ENCODE data around the gene SPECC1L. TPM values are rescaled to one million over a fixed set of nuclear protein-coding genes. Genes with fewer than 3 reads are reported as not detected.

Gene SPECC1L
- total RNA-seq, 1 experiment from 2014 or later = 14.1 TPM

DNA sequence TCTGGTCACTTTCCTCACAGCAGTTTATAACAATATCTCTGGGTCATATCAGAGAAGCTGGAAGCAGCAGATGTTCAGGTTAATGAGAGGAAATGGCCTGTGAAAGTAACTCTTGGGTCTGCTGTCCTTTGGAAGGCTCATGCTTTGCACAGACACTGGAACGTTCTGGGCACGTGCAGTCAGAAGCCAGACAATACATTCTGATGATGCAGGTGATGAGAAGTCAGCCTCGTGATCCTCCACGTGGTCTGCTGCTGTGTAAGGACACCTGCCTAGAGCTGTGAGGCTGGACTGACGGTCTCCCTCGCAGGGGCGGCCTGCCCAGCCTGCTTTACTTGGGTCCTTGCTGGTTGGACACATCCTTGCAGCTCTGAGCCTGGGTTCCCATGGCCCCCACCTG, 138.0 kb downstream of the SPECC1L start:
- Histone ChIP-seq H2AFZ (ENCODE audit: low read length) (no peak overlapping the region), H3K79me2 (ENCODE audit: low read length) (no peaks in the 10 kb centered on the region), H3K27me3 (ENCODE audit: low read length) (no peaks in the 10 kb centered on the region), H3F3A (ENCODE audit: low read length, unreplicated experiment) (no peaks in the 10 kb centered on the region), H4K20me1 (ENCODE audit: low read length) (no peaks in the 10 kb centered on the region), H3K9me2 (replicated peaks; ENCODE audit: low read length) (no peaks in the 10 kb centered on the region), H3K27ac (ENCODE audit: low read length) (no peak overlapping the region), H3K4me2 (ENCODE audit: low read length) (no peak overlapping the region), H3K4me3 (ENCODE audit: low read length) (no peak overlapping the region), H3K36me3 (ENCODE audit: low read depth, low read length) (no peaks in the 10 kb centered on the region; the same call in none of the 2 replicates), H3K4me1 (ENCODE audit: insufficient read depth, low read length) (0 out of 2 replicates have a peak, but pooled peaks cover under 1% of the 10 kb centered on the region), H3K9me3 (ENCODE audit: low read length) (no peaks in the 10 kb centered on the region), H3K9ac (ENCODE audit: low read length) (no peak overlapping the region)
- ChIA-PET POLR2A (ENCODE audit: unreplicated experiment) (no interaction called here), CTCF (no interaction called here)
- no TSS peak for BruUV-seq (replicated peaks)
- DNase-seq (no peak), ATAC-seq (no peak)
- intact Hi-C loops (cut with micrococcal nuclease) = loop anchor here (10.0 kb wide), 1 partner anchor 74 kb away; no protein-coding TSS in a partner anchor
- TF ChIP-seq, protein P1, sequence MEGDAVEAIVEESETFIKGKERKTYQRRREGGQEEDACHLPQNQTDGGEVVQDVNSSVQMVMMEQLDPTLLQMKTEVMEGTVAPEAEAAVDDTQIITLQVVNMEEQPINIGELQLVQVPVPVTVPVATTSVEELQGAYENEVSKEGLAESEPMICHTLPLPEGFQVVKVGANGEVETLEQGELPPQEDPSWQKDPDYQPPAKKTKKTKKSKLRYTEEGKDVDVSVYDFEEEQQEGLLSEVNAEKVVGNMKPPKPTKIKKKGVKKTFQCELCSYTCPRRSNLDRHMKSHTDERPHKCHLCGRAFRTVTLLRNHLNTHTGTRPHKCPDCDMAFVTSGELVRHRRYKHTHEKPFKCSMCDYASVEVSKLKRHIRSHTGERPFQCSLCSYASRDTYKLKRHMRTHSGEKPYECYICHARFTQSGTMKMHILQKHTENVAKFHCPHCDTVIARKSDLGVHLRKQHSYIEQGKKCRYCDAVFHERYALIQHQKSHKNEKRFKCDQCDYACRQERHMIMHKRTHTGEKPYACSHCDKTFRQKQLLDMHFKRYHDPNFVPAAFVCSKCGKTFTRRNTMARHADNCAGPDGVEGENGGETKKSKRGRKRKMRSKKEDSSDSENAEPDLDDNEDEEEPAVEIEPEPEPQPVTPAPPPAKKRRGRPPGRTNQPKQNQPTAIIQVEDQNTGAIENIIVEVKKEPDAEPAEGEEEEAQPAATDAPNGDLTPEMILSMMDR (conservative IDR thresholded peaks at IDR 0.05; ENCODE audit: low read depth, low read length) = no peak
- TF ChIP-seq EZH2phosphoT487 (IDR thresholded peaks at IDR 0.05; ENCODE audit: borderline replicate concordance, low read length) = no peak
- TF ChIP-seq EZH2 (IDR thresholded peaks at IDR 0.05; ENCODE audit: low read length, unreplicated experiment) = no peak

DNA sequence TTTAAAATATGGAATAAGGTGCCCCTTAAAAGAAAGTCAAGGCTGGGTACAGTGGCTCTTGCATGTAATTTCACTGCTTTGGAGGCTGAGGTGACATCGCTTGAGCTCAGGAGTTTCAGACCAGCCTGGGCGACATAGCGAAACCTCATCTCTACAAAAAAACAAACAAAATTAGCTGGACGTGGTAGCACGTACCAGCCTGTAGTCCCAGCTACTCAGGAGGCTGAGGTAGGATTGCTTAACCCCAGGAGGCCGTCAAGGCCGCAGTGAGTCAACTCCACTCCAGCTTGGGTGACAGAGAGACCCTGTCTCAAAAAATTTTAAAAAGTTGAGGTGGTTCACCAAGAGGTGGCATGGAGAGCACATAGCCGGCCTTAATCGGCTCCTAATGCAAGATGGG, 139.1 kb downstream of the SPECC1L start:
- no peak for ATAC-seq
- ChIA-PET CTCF (no interaction called here), POLR2A (ENCODE audit: unreplicated experiment) (no interaction called here)
- no peaks in the 10 kb centered on the region for H3K27me3 ChIP-seq (ENCODE audit: low read length)
- intact Hi-C loops (cut with micrococcal nuclease) = loop anchor here (10.0 kb wide), 1 partner anchor 75 kb away; no protein-coding TSS in a partner anchor
- no peaks in the 10 kb centered on the region for H3K9me2 ChIP-seq (replicated peaks; ENCODE audit: low read length)
- no peak overlapping the region for H3K4me2 ChIP-seq (ENCODE audit: low read length)
- H3K9me3 ChIP-seq (ENCODE audit: low read length) = no peaks in the 10 kb centered on the region
- H3K79me2 ChIP-seq (ENCODE audit: low read length) = no peaks in the 10 kb centered on the region
- H3F3A ChIP-seq (ENCODE audit: low read length, unreplicated experiment) = no peaks in the 10 kb centered on the region
- no peak overlapping the region for H3K4me3 ChIP-seq (ENCODE audit: low read length)
- H3K4me1 ChIP-seq (ENCODE audit: insufficient read depth, low read length) = no peaks in the 10 kb centered on the region
- no peak overlapping the region for H3K27ac ChIP-seq (ENCODE audit: low read length)
- no peak overlapping the region for H2AFZ ChIP-seq (ENCODE audit: low read length)
- DNase-seq = no peak
- H3K9ac ChIP-seq (ENCODE audit: low read length) = no peak overlapping the region
- no peaks in the 10 kb centered on the region; the same call in 1 of the 2 replicates for H3K36me3 ChIP-seq (ENCODE audit: low read depth, low read length)
- BruUV-seq (replicated peaks) = no TSS peak
- no peak for TF ChIP-seq EZH2 (IDR thresholded peaks at IDR 0.05; ENCODE audit: low read length, unreplicated experiment)
- TF ChIP-seq EZH2phosphoT487 (IDR thresholded peaks at IDR 0.05; ENCODE audit: borderline replicate concordance, low read length) = no peak
- TF ChIP-seq, protein P1 (conservative IDR thresholded peaks at IDR 0.05; ENCODE audit: low read depth, low read length) = no peak
- no peaks in the 10 kb centered on the region for H4K20me1 ChIP-seq (ENCODE audit: low read length)

GRCh38 chr22:24410110-24410856, 139.7 kb downstream of the SPECC1L start:
- TF ChIP-seq EZH2 (IDR thresholded peaks at IDR 0.05; ENCODE audit: low read length, unreplicated experiment) (no peak), EZH2phosphoT487 (IDR thresholded peaks at IDR 0.05; ENCODE audit: borderline replicate concordance, low read length) (no peak)
- TF ChIP-seq, protein P1 (conservative IDR thresholded peaks at IDR 0.05; ENCODE audit: low read depth, low read length) = no peak
- no peaks in the 10 kb centered on the region for H3F3A ChIP-seq (ENCODE audit: low read length, unreplicated experiment)
- no peaks in the 10 kb centered on the region for H3K4me1 ChIP-seq (ENCODE audit: insufficient read depth, low read length)
- H3K4me2 ChIP-seq (ENCODE audit: low read length) = no peak overlapping the region
- no peaks in the 10 kb centered on the region for H4K20me1 ChIP-seq (ENCODE audit: low read length)
- no peak overlapping the region for H3K4me3 ChIP-seq (ENCODE audit: low read length)
- no peaks in the 10 kb centered on the region for H3K9me3 ChIP-seq (ENCODE audit: low read length)
- ATAC-seq (no peak; the same call in 1 of the 2 replicates), DNase-seq (no peak)
- H3K36me3 ChIP-seq (ENCODE audit: low read depth, low read length) = no peaks in the 10 kb centered on the region
- no peak overlapping the region for H2AFZ ChIP-seq (ENCODE audit: low read length)
- POLR2A ChIA-PET (ENCODE audit: unreplicated experiment) = no interaction called here
- CTCF ChIA-PET = no interaction called here
- no peak overlapping the region for H3K9ac ChIP-seq (ENCODE audit: low read length)
- H3K79me2 ChIP-seq (ENCODE audit: low read length) = no peaks in the 10 kb centered on the region
- no peak overlapping the region for H3K27ac ChIP-seq (ENCODE audit: low read length)
- intact Hi-C loops (cut with micrococcal nuclease) = no loop called here
- no TSS peak for BruUV-seq (replicated peaks)
- H3K27me3 ChIP-seq (ENCODE audit: low read length) = no peaks in the 10 kb centered on the region
- no peaks in the 10 kb centered on the region for H3K9me2 ChIP-seq (replicated peaks; ENCODE audit: low read length)

Measured in PC-3 (cell line).